ENCODE data around the gene ADRA1B.

DNA sequence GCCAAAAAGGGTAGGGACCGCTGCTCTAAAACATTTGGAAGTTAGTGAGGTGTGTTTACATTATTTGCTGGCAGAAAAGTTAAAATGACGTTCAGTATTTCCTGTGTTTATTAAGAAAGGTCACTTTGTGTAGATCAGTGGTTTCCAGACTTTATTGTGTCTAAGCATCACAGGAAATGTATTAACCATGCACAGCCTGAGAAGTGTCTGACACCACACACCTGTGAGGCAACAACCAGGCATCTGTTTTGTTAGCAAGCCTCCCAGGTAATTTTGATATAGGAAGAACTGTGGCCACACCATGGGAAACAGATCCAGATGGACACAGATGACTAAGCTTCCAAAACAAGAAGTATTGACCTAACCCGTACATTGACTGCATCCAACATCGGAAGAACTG is 104.7 kb downstream of the ADRA1B start:
- TF ChIP-seq CHD4 (IDR thresholded peaks at IDR 0.05) (no peak), ZBED1 (IDR thresholded peaks at IDR 0.05; ENCODE audit: borderline replicate concordance) (no peak), FOS (IDR thresholded peaks at IDR 0.05; ENCODE audit: borderline replicate concordance, extremely low read depth, insufficient read length) (no peak), NFYA (IDR thresholded peaks at IDR 0.05; ENCODE audit: borderline replicate concordance, low read depth, low read length) (no peak), POLR2A (IDR thresholded peaks at IDR 0.05; ENCODE audit: low read depth, low read length) (no peak), ZNF622 (IDR thresholded peaks at IDR 0.05) (no peak), JUND (IDR thresholded peaks at IDR 0.05; ENCODE audit: low read depth, low read length) (no peak), EZH2 (IDR thresholded peaks at IDR 0.05; ENCODE audit: borderline replicate concordance, control insufficient read depth, low read depth, low read length) (no peak), SP1 (IDR thresholded peaks at IDR 0.05; ENCODE audit: low read depth, low read length) (no peak), SIN3A (IDR thresholded peaks at IDR 0.05; ENCODE audit: low read depth, low read length) (no peak)
- TF ChIP-seq, protein P1, sequence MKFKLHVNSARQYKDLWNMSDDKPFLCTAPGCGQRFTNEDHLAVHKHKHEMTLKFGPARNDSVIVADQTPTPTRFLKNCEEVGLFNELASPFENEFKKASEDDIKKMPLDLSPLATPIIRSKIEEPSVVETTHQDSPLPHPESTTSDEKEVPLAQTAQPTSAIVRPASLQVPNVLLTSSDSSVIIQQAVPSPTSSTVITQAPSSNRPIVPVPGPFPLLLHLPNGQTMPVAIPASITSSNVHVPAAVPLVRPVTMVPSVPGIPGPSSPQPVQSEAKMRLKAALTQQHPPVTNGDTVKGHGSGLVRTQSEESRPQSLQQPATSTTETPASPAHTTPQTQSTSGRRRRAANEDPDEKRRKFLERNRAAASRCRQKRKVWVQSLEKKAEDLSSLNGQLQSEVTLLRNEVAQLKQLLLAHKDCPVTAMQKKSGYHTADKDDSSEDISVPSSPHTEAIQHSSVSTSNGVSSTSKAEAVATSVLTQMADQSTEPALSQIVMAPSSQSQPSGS (IDR thresholded peaks at IDR 0.05; ENCODE audit: low read length), result no peak
- TF ChIP-seq, protein P2, sequence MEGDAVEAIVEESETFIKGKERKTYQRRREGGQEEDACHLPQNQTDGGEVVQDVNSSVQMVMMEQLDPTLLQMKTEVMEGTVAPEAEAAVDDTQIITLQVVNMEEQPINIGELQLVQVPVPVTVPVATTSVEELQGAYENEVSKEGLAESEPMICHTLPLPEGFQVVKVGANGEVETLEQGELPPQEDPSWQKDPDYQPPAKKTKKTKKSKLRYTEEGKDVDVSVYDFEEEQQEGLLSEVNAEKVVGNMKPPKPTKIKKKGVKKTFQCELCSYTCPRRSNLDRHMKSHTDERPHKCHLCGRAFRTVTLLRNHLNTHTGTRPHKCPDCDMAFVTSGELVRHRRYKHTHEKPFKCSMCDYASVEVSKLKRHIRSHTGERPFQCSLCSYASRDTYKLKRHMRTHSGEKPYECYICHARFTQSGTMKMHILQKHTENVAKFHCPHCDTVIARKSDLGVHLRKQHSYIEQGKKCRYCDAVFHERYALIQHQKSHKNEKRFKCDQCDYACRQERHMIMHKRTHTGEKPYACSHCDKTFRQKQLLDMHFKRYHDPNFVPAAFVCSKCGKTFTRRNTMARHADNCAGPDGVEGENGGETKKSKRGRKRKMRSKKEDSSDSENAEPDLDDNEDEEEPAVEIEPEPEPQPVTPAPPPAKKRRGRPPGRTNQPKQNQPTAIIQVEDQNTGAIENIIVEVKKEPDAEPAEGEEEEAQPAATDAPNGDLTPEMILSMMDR (IDR thresholded peaks at IDR 0.05 in 2 of 3, conservative IDR thresholded peaks at IDR 0.05 in 1 of 3; ENCODE audit: control insufficient read depth in 2 of 3, extremely low read depth in 1 of 3, insufficient read depth in 1 of 3, low read depth in 3 of 3, low read length in 3 of 3), result no peak
